IMR-90 (cell line): ENCODE data around the gene KCNK4. TPM values are rescaled to one million over a fixed set of nuclear protein-coding genes. Genes with fewer than 3 reads are reported as not detected.

Experiments
- ATAC-seq: fragments of 200-7000 bp; cut with Tn5 transposase; 2 replicates; pipeline ENCODE4 v1.9.1; 2020; ENCODE audit warnings: low read depth, mild to moderate bottlenecking, moderate library complexity
- BruUV-seq: library from RNA; stranded (reverse); fragments of 400-500 nt; replicated peaks from 2 replicates; lab custom pipeline; 2021; lab: Mats Ljungman, UMichigan
- CTCF ChIA-PET: fragments of 300-600 bp; formaldehyde crosslinking; extraction: SDS; loops from one replicate; lab custom pipeline; 2021; ENCODE audit warnings: antibody characterized with exemption; lab: Yijun Ruan, JAX
- POLR2A ChIA-PET: fragments of 300-600 bp; sonication (Branson Sonifier 250); formaldehyde crosslinking; loops from one replicate; lab custom pipeline; 2022; ENCODE audit warnings: antibody characterized with exemption; ENCODE audit not compliant: unreplicated experiment; lab: Charles Lee
- DNase-seq: peaks from one replicate; pipeline ENCODE4 v3.0.0; 2013
- H2AFZ ChIP-seq: replicated peaks from 2 replicates; pipeline ENCODE3; 2013; ENCODE audit warnings: low read length, mild to moderate bottlenecking; ENCODE audit not compliant: poor library complexity
- H2AK5ac ChIP-seq: 2 replicates; pipeline ENCODE4 v1.6.1; 2013; ENCODE audit warnings: low read depth, low read length, inconsistent platforms
- H2AK9ac ChIP-seq: replicated peaks from 2 replicates; pipeline ENCODE3; 2013; ENCODE audit warnings: mild to moderate bottlenecking, low read depth, low read length, moderate library complexity; ENCODE audit not compliant: poor library complexity
- H2BK120ac ChIP-seq: 2 replicates; pipeline ENCODE4 v1.6.1; 2013; ENCODE audit warnings: low read depth, low read length, inconsistent platforms
- H2BK15ac ChIP-seq: 3 replicates; pipeline ENCODE4 v1.6.1; 2013; ENCODE audit warnings: low read depth, low read length, inconsistent platforms
- H2BK20ac ChIP-seq: 2 replicates; pipeline ENCODE4 v1.6.1; 2013; ENCODE audit warnings: low read depth, mild to moderate bottlenecking, inconsistent platforms, low read length, moderate library complexity
- H2BK5ac ChIP-seq: 2 replicates; pipeline ENCODE4 v1.6.1; 2013; ENCODE audit warnings: mild to moderate bottlenecking, low read depth, low read length, inconsistent platforms; ENCODE audit not compliant: poor library complexity, severe bottlenecking
- H3K14ac ChIP-seq: replicated peaks from 2 replicates; pipeline ENCODE4 v1.6.1; 2013; ENCODE audit warnings: low read depth, low read length, inconsistent platforms
- H3K18ac ChIP-seq: 2 replicates; pipeline ENCODE4 v1.6.1; 2013; ENCODE audit warnings: low read depth, low read length, control low read depth
- H3K23ac ChIP-seq: 2 replicates; pipeline ENCODE4 v1.6.1; 2013; ENCODE audit warnings: low read depth, low read length, inconsistent platforms
- H3K27ac ChIP-seq: 2 replicates; pipeline ENCODE4 v1.5.1; 2013; ENCODE audit warnings: mild to moderate bottlenecking, control low read depth, low read length; ENCODE audit not compliant: insufficient read depth
- H3K27me3 ChIP-seq: 2 replicates; pipeline ENCODE4 v1.6.1; 2013; ENCODE audit warnings: low read length; ENCODE audit not compliant: control insufficient read depth, insufficient read depth
- H3K36me3 ChIP-seq: 2 replicates; pipeline ENCODE4 v1.6.1; 2013; ENCODE audit warnings: low read length, mixed read lengths; ENCODE audit not compliant: control insufficient read depth, insufficient read depth
- H3K4ac ChIP-seq: 2 replicates; pipeline ENCODE4 v1.6.1; 2013; ENCODE audit warnings: low read depth, low read length, inconsistent platforms
- H3K4me1 ChIP-seq: 2 replicates; pipeline ENCODE4 v1.6.1; 2013; ENCODE audit warnings: low read length, mixed read lengths; ENCODE audit not compliant: control insufficient read depth, insufficient read depth
- H3K4me2 ChIP-seq: 2 replicates; pipeline ENCODE4 v1.6.1; 2013; ENCODE audit warnings: low read depth, mild to moderate bottlenecking, control low read depth, low read length, moderate library complexity
- H3K4me3 ChIP-seq: 2 replicates; pipeline ENCODE4 v1.5.1; 2013; ENCODE audit warnings: low read depth, mild to moderate bottlenecking, control low read depth, low read length, moderate library complexity; ENCODE audit not compliant: insufficient read depth
- H3K56ac ChIP-seq: 2 replicates; pipeline ENCODE4 v1.6.1; 2013; ENCODE audit warnings: low read length, inconsistent platforms; ENCODE audit not compliant: insufficient read depth; ENCODE audit errors: extremely low read depth
- H3K79me1 ChIP-seq, 2 experiments: 2 replicates each; pipeline ENCODE4 v1.6.1; 2013; ENCODE audit warnings: low read length in 2 of 2, inconsistent platforms in 1 of 2, low read depth in 1 of 2
- H3K9ac ChIP-seq: 2 replicates; pipeline ENCODE4 v1.6.1; 2013; ENCODE audit warnings: low read depth, low read length, control low read depth
- H3K9me1 ChIP-seq: 2 replicates; pipeline ENCODE4 v1.6.1; 2013; ENCODE audit warnings: low read length, inconsistent platforms; ENCODE audit not compliant: insufficient read depth
- H3K9me3 ChIP-seq: 2 replicates; pipeline ENCODE4 v1.6.1; 2013; ENCODE audit warnings: low read length; ENCODE audit not compliant: control insufficient read depth, insufficient read depth
- H4K20me1 ChIP-seq: 2 replicates; pipeline ENCODE4 v1.6.1; 2013; ENCODE audit warnings: low read length, inconsistent platforms; ENCODE audit not compliant: insufficient read depth
- H4K5ac ChIP-seq: 2 replicates; pipeline ENCODE4 v1.6.1; 2013; ENCODE audit warnings: mild to moderate bottlenecking, low read depth, low read length, control low read depth
- H4K8ac ChIP-seq, 2 experiments: 2 replicates each; pipeline ENCODE4 v1.6.1; 2013; ENCODE audit warnings: low read depth in 2 of 2, low read length in 2 of 2, control low read depth in 1 of 2, inconsistent platforms in 1 of 2
- H4K91ac ChIP-seq: 2 replicates; pipeline ENCODE4 v1.6.1; 2013; ENCODE audit warnings: low read depth, low read length, inconsistent platforms; ENCODE audit not compliant: insufficient read depth
- BHLHE40 ChIP-seq: fragments of 150-350 bp; IDR thresholded peaks from 2 replicates; pipeline ENCODE4 v1.6.1; 2016; ENCODE audit warnings: mild to moderate bottlenecking, low read depth, low read length
- CEBPB ChIP-seq: IDR thresholded peaks from 2 replicates; pipeline ENCODE4 v1.6.1; 2012; ENCODE audit warnings: low read depth, low read length, improper control_type of control experiment
- MXI1 ChIP-seq: IDR thresholded peaks from 2 replicates; pipeline ENCODE4 v1.6.1; 2012; ENCODE audit warnings: low read depth, mild to moderate bottlenecking, low read length, moderate library complexity, borderline replicate concordance
- RAD21 ChIP-seq: IDR thresholded peaks from 2 replicates; pipeline ENCODE4 v1.6.1; 2012; ENCODE audit warnings: low read length, improper control_type of control experiment
- WGBS, 2 experiments: methylation state at CpG; one replicate each; pipeline versions ENCODE4 v1.1.5 to v1.1.7; 2013; ENCODE audit warnings: missing lambda C conversion rate in 2 of 2; ENCODE audit not compliant: insufficient read length in 1 of 2; ENCODE audit errors: extremely low coverage in 2 of 2; 5-methylcytosine and 5-hydroxymethylcytosine counted together
- dilution Hi-C: fragments of 300-500 bp; cut with HindIII; formaldehyde crosslinking; loops from one replicate; pipeline ENCODE4 v1.14.3; 2018; ENCODE audit warnings: low sequenced_read_pairs; ENCODE audit not compliant: unreplicated experiment
- in situ Hi-C: fragments of 300-500 bp; cut with MboI; formaldehyde crosslinking; loops from 3 replicates; pipeline ENCODE4 v1.14.3; 2019; ENCODE audit warnings: low sequenced_read_pairs, inconsistent platforms, mixed read lengths
- intact Hi-C: fragments of 100-400 bp; cut with micrococcal nuclease; formaldehyde crosslinking; loops from 2 replicates; pipeline ENCODE4 v1.10.0; 2022
- polyA plus RNA-seq, 3 experiments: library from polyadenylated mRNA; depleted of rRNA; stranded (reverse); fragments of >200 nt; gene quantifications; 2 replicates each; pipeline ENCODE4 v1.2.3, GENCODE V29; 2012; ENCODE audit warnings: low replicate concordance in 1 of 3
- total RNA-seq: library from RNA; depleted of rRNA; stranded (reverse); fragments of >200 nt; gene quantifications from 2 replicates; pipeline ENCODE4 v1.2.3, GENCODE V29; 2012

KCNK4 gene
- total and polyA plus RNA-seq, 2 of the 4 experiments (the other 2 are of a cell fraction) = not detected

DNA sequence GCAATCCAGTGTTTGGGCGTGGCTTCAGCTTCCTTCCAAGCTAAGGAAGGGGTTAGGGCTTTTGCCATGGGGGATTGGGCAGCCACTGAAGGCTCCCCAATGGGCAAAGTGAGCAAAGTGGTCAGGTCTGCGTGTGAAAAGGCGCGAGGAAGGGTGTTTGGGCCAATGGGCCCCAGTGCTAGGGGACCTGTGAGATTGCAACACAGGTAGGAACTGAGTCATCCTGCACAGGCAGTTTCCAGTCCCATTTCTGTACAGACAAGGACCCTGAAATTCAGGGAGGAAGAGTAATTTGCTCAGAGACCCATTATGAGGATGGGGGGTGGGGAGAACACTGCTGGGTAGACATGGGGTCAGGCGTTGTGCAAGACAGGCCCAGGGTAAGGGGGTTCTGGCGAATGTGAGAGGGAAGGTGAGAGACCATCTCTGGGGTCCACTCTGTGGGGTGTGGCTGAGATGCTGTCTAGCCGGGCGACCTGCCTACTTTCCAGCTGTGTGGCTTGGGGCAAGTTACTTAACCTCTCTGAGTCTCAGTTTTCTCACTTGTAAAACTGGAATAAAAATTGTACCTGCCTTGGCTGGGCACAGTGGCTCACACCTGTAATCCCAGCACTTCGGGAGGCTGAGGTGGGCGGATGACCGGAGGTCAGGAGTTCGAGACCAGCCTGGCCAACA lies 56.2 kb downstream of the KCNK4 start:
- Histone ChIP-seq H2AK5ac (no peak overlapping the region), H2BK120ac (no peak overlapping the region), H2AK9ac (peak overlapping the region; percentile 15), H3K4me2 (no peak overlapping the region), H3K23ac (no peak overlapping the region), H3K79me1 (no peaks in the 10 kb centered on the region), H2BK5ac (no peak overlapping the region), H3K36me3 (no peaks in the 10 kb centered on the region), H3K14ac (no peak overlapping the region), H3K4me1 (peaks cover under 1% of the 10 kb centered on the region), H3K9me1 (no peaks in the 10 kb centered on the region), H3K4ac (no peak overlapping the region), H2BK20ac (no peak overlapping the region), H3K9me3 (no peaks in the 10 kb centered on the region), H2AFZ (peak overlapping the region; percentile 23), H3K4me3 (no peak overlapping the region), H3K9ac (no peak overlapping the region), H3K27me3 (peaks cover 2% of the 10 kb centered on the region; the same call in 1 of the 2 replicates), H4K91ac (no peak overlapping the region), H2BK15ac (no peak overlapping the region), H3K18ac (no peak overlapping the region), H4K5ac (no peak overlapping the region), H3K56ac (no peak overlapping the region), H4K20me1 (no peaks in the 10 kb centered on the region), H4K8ac (no peak overlapping the region), H3K27ac (no peak overlapping the region)
- ATAC-seq (no peak), DNase-seq (no peak)
- ChIA-PET POLR2A (no interaction called here), CTCF (interaction anchor here (0.5 kb wide), 1 partner anchor 143 kb away, joined by 3 read pairs; no protein-coding TSS in a partner anchor)
- dilution Hi-C loops (no loop called here), in situ Hi-C loops (no loop called here), intact Hi-C loops (no loop called here)
- TF ChIP-seq RAD21 (no peak), BHLHE40 (no peak), MXI1 (no peak), CEBPB (peak; percentile 75)
- BruUV-seq = no TSS peak
- WGBS, 2 experiments = 83% methylated on average over 2 of the region's 12 CpGs; no CpG with 5 or more reads in 1 of the 2 experiments
